Measurements from ENCODE around the gene DDX27. TPM values are rescaled to one million over a fixed set of nuclear protein-coding genes. Genes with fewer than 3 reads are reported as not detected.

The DDX27 gene
- total RNA-seq, 1 experiment from 2014 or later = 66.2 TPM

DNA sequence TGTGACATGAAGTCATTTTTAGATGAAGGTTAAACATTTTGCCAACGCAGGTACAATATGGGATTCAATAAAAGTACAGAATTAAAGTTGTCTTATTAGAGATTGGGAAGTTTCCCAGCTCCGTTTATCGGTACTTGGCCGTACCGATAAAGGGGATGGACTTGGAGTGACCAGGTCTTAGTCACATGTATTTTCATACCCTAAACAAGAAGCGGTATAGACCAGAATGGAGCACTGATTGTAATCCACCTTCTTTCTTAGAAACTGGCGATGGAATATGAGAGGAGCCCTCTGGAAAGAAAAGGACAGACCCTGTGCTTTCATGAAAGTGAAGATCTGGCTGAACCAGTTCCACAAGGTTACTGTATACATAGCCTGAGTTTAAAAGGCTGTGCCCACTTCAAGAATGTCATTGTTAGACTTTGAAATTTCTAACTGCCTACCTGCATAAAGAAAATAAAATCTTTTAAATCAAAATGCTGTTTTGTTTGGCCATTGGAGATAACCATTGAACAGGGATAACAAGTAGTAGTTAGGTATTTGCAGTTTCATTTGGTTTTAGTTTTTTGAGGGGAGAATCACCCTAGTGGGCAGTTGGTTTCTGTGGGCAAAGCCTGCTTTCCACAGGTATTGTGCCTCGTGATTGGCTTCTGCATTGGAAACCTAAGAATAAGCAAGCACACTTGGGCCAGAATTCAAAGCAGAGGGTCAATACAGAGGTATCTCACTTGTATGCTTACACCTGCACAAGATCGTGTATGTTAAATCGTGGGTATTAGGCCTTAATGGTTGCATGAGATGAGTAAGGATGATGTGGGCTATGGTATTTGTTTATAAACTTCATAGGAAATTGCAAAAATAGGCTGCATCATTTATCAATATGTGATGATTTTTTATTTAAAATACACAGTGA, 69.8 kb downstream of the DDX27 start:
- no peak for DNase-seq (ENCODE audit: low spot score)

DNA sequence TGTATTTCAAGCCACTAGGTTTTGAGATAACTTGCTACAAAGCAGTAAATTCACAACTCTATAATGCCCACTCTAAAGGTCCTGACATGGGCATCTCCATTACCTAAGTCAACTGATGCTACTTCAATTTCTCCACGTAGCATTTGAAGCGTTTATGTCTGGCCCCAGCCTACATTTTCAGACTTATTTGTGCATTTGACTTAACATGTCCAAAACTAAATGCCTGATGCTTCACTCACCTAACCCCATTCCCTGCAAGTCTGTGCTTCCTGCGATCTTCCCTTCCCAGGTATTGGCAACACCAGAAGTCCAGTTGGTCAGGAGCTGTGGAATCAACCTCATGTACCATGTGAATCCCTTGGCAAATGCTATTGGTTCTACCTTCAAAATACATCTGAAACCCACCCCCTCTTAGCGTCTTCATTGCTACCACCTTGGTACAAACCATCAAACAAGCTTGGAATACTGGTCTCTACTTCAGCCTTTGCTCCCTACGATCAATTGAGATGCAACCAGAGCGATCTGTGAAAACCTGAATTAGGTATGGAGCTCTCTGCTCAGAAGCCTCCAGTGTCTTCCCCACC, 71.5 kb downstream of the DDX27 start:
- no peak for DNase-seq (ENCODE audit: low spot score)

DNA sequence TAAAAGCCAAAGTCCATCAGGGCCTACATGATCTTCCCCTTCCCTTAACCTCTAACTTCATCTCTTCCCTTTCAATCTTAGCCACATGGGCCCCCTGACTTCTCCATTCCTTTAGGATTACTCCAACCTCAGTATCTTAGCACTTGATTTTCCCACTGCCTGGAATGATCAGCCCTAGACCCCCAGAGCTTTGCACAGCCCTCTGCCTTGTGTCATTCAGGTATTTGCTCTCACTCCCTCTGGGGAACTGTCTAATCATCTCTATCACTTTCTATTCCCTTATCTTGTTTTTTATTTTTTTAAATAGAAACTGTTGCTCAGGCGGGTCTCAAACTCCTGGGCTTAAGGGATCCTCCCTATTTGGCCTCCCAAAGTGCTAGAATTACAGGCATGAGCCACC, 72.0 kb downstream of the DDX27 start:
- no peak for DNase-seq (ENCODE audit: low spot score)

DNA sequence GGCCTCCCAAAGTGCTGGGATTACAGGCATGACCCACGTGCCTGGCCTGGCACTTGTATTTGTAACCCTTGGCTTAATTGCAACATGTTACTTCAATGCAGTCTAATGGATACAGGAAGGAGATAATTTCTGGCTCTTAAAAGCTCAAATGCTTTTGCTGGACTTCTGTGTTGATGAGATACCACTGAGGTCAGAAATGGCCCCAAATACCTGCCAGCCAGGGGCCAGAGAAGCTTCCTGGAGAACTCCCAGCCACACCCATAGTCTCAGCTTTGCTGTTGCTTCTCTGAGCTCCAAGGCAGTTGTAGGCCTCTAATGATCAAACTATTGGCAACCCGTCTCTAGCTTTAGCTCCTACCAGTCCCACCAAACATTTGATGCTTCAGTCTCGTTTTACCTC, 72.8 kb downstream of the DDX27 start:
- DNase-seq (ENCODE audit: low spot score) = no peak

DNA sequence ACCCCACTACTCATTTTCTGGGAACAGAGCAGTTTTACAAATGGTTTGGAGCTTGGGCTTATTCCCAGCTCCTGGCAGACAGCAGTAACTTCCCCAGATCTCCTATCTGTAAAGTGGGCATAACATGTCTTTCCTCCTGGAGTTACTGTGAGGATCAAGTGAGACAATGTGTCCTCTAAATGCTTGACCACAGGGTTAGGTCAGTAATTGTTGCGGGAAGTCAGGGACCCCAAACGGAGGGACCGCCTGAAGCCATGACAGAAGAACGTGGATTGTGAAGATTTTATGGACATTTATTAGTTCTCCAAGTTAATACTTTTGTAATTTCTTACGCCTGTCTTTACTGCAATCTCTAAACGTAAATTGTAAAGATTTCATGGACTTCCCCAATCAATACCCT, 73.9 kb downstream of the DDX27 start:
- DNase-seq (ENCODE audit: low spot score) = no peak

Other genes with a start within 250 kb of the DDX27 start
- 244 and 264 TPM in 2 replicates for gene CSE1L, start 173.1 kb upstream of the DDX27 start, total RNA-seq (2014; rRNA removed; shearing (Covaris generic))
- 65.7 and 65.9 TPM in 2 replicates for gene STAU1, start 31.1 kb upstream of the DDX27 start, total RNA-seq (2014; rRNA removed; shearing (Covaris generic))
- gene ZNFX1, start 58.6 kb downstream of the DDX27 start, total RNA-seq (2014; rRNA removed; shearing (Covaris generic)) = 33.8 and 34.2 TPM in 2 replicates

Measured in A172 (cell line).